Astrocyte (in vitro differentiated cells and primary cell): ENCODE measurements around the gene RALGPS1.

Source experiments
- EZH2 ChIP-seq: IDR thresholded peaks from 2 replicates; pipeline ENCODE4 v1.6.1; 2012; ENCODE audit warnings: mild to moderate bottlenecking, low read length, inconsistent platforms; ENCODE audit not compliant: insufficient read depth
- TF ChIP-seq, protein P1 (sequence below): IDR thresholded peaks from 2 replicates; pipeline ENCODE4 v1.5.1; 2011; ENCODE audit warnings: low read depth, mild to moderate bottlenecking, inconsistent platforms, low read length, moderate library complexity; ENCODE audit not compliant: insufficient read depth

DNA sequence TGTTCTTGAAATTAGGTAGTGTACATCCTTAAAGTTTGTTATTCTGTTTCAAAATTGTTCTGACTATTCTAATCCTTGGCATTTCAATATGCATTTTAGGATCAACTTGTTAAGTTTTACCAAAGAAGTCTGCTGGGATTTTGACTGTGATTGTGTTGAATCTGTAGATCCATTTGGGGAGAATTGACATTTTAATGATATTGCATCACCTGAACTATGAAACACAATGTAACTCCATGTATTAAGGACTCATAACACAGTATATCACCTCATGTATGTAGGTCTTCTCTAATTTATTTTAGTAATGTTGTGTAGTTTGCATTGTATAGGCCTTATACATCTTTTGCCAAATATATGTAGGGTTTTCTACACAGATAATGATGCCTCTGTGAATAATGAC, 77.8 kb downstream of the RALGPS1 start:
- TF ChIP-seq, protein P1, sequence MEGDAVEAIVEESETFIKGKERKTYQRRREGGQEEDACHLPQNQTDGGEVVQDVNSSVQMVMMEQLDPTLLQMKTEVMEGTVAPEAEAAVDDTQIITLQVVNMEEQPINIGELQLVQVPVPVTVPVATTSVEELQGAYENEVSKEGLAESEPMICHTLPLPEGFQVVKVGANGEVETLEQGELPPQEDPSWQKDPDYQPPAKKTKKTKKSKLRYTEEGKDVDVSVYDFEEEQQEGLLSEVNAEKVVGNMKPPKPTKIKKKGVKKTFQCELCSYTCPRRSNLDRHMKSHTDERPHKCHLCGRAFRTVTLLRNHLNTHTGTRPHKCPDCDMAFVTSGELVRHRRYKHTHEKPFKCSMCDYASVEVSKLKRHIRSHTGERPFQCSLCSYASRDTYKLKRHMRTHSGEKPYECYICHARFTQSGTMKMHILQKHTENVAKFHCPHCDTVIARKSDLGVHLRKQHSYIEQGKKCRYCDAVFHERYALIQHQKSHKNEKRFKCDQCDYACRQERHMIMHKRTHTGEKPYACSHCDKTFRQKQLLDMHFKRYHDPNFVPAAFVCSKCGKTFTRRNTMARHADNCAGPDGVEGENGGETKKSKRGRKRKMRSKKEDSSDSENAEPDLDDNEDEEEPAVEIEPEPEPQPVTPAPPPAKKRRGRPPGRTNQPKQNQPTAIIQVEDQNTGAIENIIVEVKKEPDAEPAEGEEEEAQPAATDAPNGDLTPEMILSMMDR, result no peak
- no peak for TF ChIP-seq EZH2
